GM12892 (cell line): Measurements from ENCODE around the gene CDH22. TPM values are rescaled to one million over a fixed set of nuclear protein-coding genes. Genes with fewer than 3 reads are reported as not detected.

Source experiments
- DNase-seq: peaks from one replicate; pipeline ENCODE4 v3.0.0; 2011; ENCODE audit not compliant: insufficient read length
- FAIRE-seq: peaks from 2 replicates; lab custom pipeline; 2011; peaks lifted over from hg19 to GRCh38; lab: Jason Lieb, UNC
- POLR2A ChIP-seq: IDR thresholded peaks from 2 replicates; pipeline ENCODE4 v1.6.1; 2011; ENCODE audit warnings: low read depth, low read length, control low read depth
- POLR2AphosphoS5 ChIP-seq: IDR thresholded peaks from 2 replicates; pipeline ENCODE4 v1.6.1; 2011; ENCODE audit warnings: low read depth, low read length, control low read depth
- TAF1 ChIP-seq: IDR thresholded peaks from 2 replicates; pipeline ENCODE4 v1.6.1; 2011; ENCODE audit warnings: low read depth, mild to moderate bottlenecking, control low read depth, low read length, borderline replicate concordance
- polyA plus RNA-seq: library from polyadenylated mRNA; unstranded; fragments of >200 nt; gene quantifications from one replicate; pipeline ENCODE4 v1.2.1, GENCODE V29; 2012; ENCODE audit warnings: missing spikeins, inconsistent platforms; ENCODE audit not compliant: missing spikeins

CDH22 gene
- polyA plus RNA-seq = not detected

DNA sequence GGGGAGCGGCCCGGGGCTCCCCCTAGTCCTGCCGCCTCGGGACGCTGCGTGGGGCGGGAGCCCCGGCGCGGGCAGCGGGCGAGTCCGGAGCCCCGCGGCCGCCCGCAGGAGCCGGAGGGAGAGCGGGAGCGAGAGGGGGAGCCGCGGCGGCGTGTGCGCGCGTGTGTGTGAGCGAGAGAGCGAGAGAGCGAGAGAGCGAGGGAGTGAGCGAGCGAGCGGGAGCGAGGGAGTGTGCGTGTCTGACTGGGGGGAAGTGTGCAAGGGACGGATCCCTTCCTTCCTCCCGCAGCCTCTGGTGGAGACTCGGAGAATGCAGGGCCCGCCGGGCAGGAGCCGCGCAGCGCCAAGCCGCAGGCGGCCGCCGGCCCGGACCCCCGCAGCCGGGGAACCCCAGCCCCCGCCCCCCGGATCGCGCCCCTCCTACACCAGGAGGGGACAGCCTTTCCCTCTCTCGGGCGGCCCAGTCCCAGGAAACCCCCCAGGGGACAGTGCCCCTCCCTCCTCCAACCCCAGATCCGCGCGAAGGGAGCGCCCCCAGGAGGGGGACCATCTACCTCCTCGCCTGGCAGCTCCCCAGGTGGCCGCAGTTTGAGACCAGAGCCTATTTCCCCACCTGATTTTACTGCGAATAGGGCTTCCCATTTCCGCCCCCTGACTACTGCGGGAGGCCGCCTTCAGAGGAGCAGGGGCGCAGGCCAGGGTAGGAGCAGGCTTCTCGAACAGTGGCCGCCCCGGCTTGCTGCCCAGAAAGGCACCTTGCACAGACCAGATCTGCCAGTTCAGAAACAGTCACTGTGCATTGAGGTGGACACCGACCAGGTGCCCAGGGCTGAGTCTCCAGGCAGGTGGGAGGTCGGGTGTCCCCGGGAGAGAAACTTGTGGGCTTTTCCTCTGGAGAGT is at the start of gene CDH22:
Gene CDH22, minus strand, starts transcription at position 241 of the 900 bp plus-strand sequence. CDS start 57,204 bp downstream, outside the sequence.
- no peak for FAIRE-seq
- peak; percentile 60 for DNase-seq
- no peak for TF ChIP-seq TAF1
- TF ChIP-seq POLR2A = no peak

DNA sequence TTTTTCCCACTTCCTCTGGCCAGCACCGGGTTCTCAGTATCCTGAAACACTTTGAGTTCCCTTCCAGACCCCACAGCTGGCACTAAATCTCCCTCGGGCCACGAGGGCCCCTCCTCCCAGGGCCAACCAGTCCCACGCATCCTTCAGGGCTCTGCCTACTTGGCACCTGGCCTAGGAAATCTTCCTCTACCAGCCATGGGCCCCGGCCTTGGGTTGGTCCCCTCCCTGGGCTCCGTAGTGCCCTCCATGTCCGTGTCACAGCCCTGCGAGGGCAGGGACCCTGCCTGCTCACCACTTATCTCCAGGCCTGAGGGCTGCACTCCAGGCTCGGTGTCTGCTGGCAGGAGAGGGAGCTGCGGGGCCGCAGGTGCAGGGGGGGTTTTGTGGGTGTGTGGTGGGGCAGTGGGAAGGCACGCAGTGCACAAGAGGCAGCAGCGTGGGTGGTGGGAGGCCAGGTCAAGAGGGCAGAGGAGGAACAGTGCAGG is 48.8 kb upstream of the CDH22 start:
- TF ChIP-seq TAF1 = no peak
- no peak; the same call in 1 of the 2 replicates for TF ChIP-seq POLR2A
- no peak for TF ChIP-seq POLR2AphosphoS5
- FAIRE-seq (no peak), DNase-seq (no peak)

- DNase-seq (no peak), FAIRE-seq (no peak)
- TF ChIP-seq TAF1 = no peak
- TF ChIP-seq POLR2A = no peak
- TF ChIP-seq POLR2AphosphoS5 = no peak
Measured at GRCh38 chr20:46356195-46357029, 48.1 kb upstream of the CDH22 start.

DNA sequence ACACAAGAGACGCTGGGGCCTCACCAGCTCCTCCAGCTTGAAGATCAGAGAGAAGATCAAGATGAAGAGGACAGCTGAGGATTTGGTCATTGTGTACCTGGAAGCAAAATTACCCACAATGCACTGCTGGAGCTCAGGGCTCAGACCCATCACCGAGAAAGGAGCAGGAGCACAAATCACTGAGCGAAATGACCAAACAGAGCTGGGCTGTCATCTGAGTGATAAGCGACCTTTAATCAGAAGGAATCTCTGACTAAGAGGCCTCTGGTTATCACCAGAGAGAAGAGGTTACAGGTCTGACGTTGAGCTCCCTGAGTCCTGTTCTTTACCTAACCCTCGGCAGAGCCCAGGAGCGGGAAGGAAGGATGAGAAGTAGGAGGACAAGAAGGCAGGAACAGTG is 47.5 kb upstream of the CDH22 start:
- FAIRE-seq (no peak), DNase-seq (no peak)
- TF ChIP-seq TAF1 (no peak), POLR2AphosphoS5 (no peak), POLR2A (no peak)

DNA sequence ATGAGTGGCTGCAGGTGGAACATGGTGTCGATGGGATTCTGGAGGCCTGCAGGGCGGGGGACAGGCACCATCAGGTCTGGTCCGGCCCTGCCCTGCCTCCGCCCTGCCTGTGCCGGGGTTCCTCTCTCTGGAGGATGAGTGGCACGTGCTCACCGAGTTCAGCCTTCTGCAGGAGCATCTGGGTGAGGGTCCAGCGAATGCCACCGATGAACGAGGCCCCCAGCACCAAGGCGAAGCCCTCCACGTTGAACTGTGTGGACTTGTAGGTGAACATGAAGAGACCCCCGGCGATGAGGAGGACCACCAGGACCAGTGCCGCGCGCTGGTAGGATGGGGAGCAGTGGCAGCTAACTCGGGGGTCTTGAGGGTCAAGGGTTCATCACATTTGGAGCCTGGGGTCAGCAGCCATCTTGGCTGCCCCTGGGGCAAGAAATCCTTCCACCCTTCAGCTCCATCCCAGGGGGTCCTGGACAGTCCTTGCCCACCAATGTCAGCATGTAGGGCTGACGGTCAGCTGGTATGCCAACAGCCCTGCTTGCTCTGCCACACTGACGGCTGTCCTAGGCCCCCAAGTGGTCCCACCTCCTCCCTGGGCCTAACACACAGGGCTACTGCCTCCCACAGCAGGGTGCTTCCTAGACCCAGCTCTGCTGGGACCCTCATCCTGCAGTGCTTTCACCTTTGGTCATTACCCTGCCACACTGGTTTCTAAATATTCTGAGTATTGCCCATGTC is 46.8 kb upstream of the CDH22 start:
- DNase-seq = no peak
- FAIRE-seq = no peak
- peak; percentile 27; the same call in 1 of the 2 replicates for TF ChIP-seq POLR2A
- TF ChIP-seq TAF1 = no peak
- peak; percentile 32; the same call in 1 of the 2 replicates for TF ChIP-seq POLR2AphosphoS5

GRCh38 chr20:46354207-46354555 is 45.9 kb upstream of the CDH22 start:
- DNase-seq (no peak), FAIRE-seq (no peak)
- TF ChIP-seq TAF1 = no peak
- no peak for TF ChIP-seq POLR2A
- TF ChIP-seq POLR2AphosphoS5 = no peak

GRCh38 chr20:46353500-46354206 is 45.4 kb upstream of the CDH22 start:
- no peak for TF ChIP-seq POLR2AphosphoS5
- no peak for TF ChIP-seq POLR2A
- no peak for TF ChIP-seq TAF1
- DNase-seq (no peak), FAIRE-seq (no peak)

- FAIRE-seq (no peak), DNase-seq (no peak)
- no peak for TF ChIP-seq POLR2AphosphoS5
- no peak for TF ChIP-seq TAF1
- TF ChIP-seq POLR2A = no peak
Measured at GRCh38 chr20:46352370-46352938, 44.2 kb upstream of the CDH22 start.

GRCh38 chr20:46351357-46352058 is 43.2 kb upstream of the CDH22 start:
- DNase-seq = no peak
- FAIRE-seq = peak; percentile 48
- no peak for TF ChIP-seq POLR2A

- TF ChIP-seq POLR2AphosphoS5 (no peak), TAF1 (no peak), POLR2A (no peak)
- FAIRE-seq (no peak), DNase-seq (no peak)
Measured at GRCh38 chr20:46350986-46351267, 42.6 kb upstream of the CDH22 start.
